ENCODE measurements around the gene MICAL2.

The MICAL2 gene

GRCh38 chr11:12147827-12148226 is 37.4 kb downstream of the MICAL2 start:
- Histone ChIP-seq H2AFZ (ENCODE audit: low read length, unreplicated experiment) (no peak overlapping the region), H3K36me3 (ENCODE audit: insufficient read depth, low read length) (no peaks in the 10 kb centered on the region), H3K4me3 (ENCODE audit: low read depth, low read length) (no peak overlapping the region), H3K79me2 (ENCODE audit: control insufficient read depth, insufficient read depth, low read length, unreplicated experiment) (peaks cover 5% of the 10 kb centered on the region), H3K27ac (ENCODE audit: low read depth, low read length) (no peak overlapping the region), H3K27me3 (ENCODE audit: insufficient read depth, low read length) (no peaks in the 10 kb centered on the region), H3K4me1 (ENCODE audit: control insufficient read depth, insufficient read depth, low read length, unreplicated experiment) (peaks cover 16% of the 10 kb centered on the region)

GRCh38 chr11:12148466-12148865 is 38.1 kb downstream of the MICAL2 start:
- H3K27ac ChIP-seq (ENCODE audit: low read depth, low read length), result no peak overlapping the region
- H3K36me3 ChIP-seq (ENCODE audit: insufficient read depth, low read length), result no peaks in the 10 kb centered on the region
- peaks cover 13% of the 10 kb centered on the region for H3K4me1 ChIP-seq (ENCODE audit: control insufficient read depth, insufficient read depth, low read length, unreplicated experiment)
- no peak overlapping the region for H3K4me3 ChIP-seq (ENCODE audit: low read depth, low read length)
- H2AFZ ChIP-seq (ENCODE audit: low read length, unreplicated experiment), result no peak overlapping the region
- H3K27me3 ChIP-seq (ENCODE audit: insufficient read depth, low read length), result no peaks in the 10 kb centered on the region
- peaks cover 5% of the 10 kb centered on the region for H3K79me2 ChIP-seq (ENCODE audit: control insufficient read depth, insufficient read depth, low read length, unreplicated experiment)

GRCh38 chr11:12148882-12149281 is 38.5 kb downstream of the MICAL2 start:
- Histone ChIP-seq H3K4me1 (ENCODE audit: control insufficient read depth, insufficient read depth, low read length, unreplicated experiment) (peaks cover 9% of the 10 kb centered on the region), H3K27me3 (ENCODE audit: insufficient read depth, low read length) (no peaks in the 10 kb centered on the region), H2AFZ (ENCODE audit: low read length, unreplicated experiment) (no peak overlapping the region), H3K4me3 (ENCODE audit: low read depth, low read length) (no peak overlapping the region), H3K79me2 (ENCODE audit: control insufficient read depth, insufficient read depth, low read length, unreplicated experiment) (peaks cover 5% of the 10 kb centered on the region), H3K36me3 (ENCODE audit: insufficient read depth, low read length) (peaks cover 4% of the 10 kb centered on the region; the same call in 1 of the 2 replicates), H3K27ac (ENCODE audit: low read depth, low read length) (no peak overlapping the region)

GRCh38 chr11:12149672-12150225 is 39.4 kb downstream of the MICAL2 start:
- Histone ChIP-seq H2AFZ (ENCODE audit: low read length, unreplicated experiment) (no peak overlapping the region), H3K36me3 (ENCODE audit: insufficient read depth, low read length) (peaks cover 4% of the 10 kb centered on the region; the same call in 1 of the 2 replicates), H3K27ac (ENCODE audit: low read depth, low read length) (no peak overlapping the region), H3K79me2 (ENCODE audit: control insufficient read depth, insufficient read depth, low read length, unreplicated experiment) (peaks cover 5% of the 10 kb centered on the region), H3K27me3 (ENCODE audit: insufficient read depth, low read length) (no peaks in the 10 kb centered on the region), H3K4me1 (ENCODE audit: control insufficient read depth, insufficient read depth, low read length, unreplicated experiment) (peaks cover under 1% of the 10 kb centered on the region), H3K4me3 (ENCODE audit: low read depth, low read length) (no peak overlapping the region)

- H3K36me3 ChIP-seq (ENCODE audit: insufficient read depth, low read length), result peaks cover 4% of the 10 kb centered on the region; the same call in 1 of the 2 replicates
- H3K27ac ChIP-seq (ENCODE audit: low read depth, low read length), result no peak overlapping the region
- peaks cover 5% of the 10 kb centered on the region for H3K79me2 ChIP-seq (ENCODE audit: control insufficient read depth, insufficient read depth, low read length, unreplicated experiment)
- H3K4me1 ChIP-seq (ENCODE audit: control insufficient read depth, insufficient read depth, low read length, unreplicated experiment), result no peaks in the 10 kb centered on the region
- no peaks in the 10 kb centered on the region for H3K27me3 ChIP-seq (ENCODE audit: insufficient read depth, low read length)
- H3K4me3 ChIP-seq (ENCODE audit: low read depth, low read length), result no peak overlapping the region
- no peak overlapping the region for H2AFZ ChIP-seq (ENCODE audit: low read length, unreplicated experiment)
Measured at GRCh38 chr11:12150831-12151382, 40.5 kb downstream of the MICAL2 start.

- H3K4me3 ChIP-seq (ENCODE audit: low read depth, low read length), result no peak overlapping the region
- no peak overlapping the region for H3K27ac ChIP-seq (ENCODE audit: low read depth, low read length)
- peaks cover 5% of the 10 kb centered on the region for H3K79me2 ChIP-seq (ENCODE audit: control insufficient read depth, insufficient read depth, low read length, unreplicated experiment)
- no peak overlapping the region for H2AFZ ChIP-seq (ENCODE audit: low read length, unreplicated experiment)
- H3K27me3 ChIP-seq (ENCODE audit: insufficient read depth, low read length), result no peaks in the 10 kb centered on the region
- peaks cover 4% of the 10 kb centered on the region; the same call in 1 of the 2 replicates for H3K36me3 ChIP-seq (ENCODE audit: insufficient read depth, low read length)
- H3K4me1 ChIP-seq (ENCODE audit: control insufficient read depth, insufficient read depth, low read length, unreplicated experiment), result peaks cover 10% of the 10 kb centered on the region
Measured at GRCh38 chr11:12152321-12152720, 41.9 kb downstream of the MICAL2 start.

GRCh38 chr11:12154871-12155668 is 44.7 kb downstream of the MICAL2 start:
- Histone ChIP-seq H3K79me2 (ENCODE audit: control insufficient read depth, insufficient read depth, low read length, unreplicated experiment) (peaks cover 5% of the 10 kb centered on the region), H3K4me3 (ENCODE audit: low read depth, low read length) (no peak overlapping the region), H3K36me3 (ENCODE audit: insufficient read depth, low read length) (peaks cover 4% of the 10 kb centered on the region; the same call in 1 of the 2 replicates), H3K4me1 (ENCODE audit: control insufficient read depth, insufficient read depth, low read length, unreplicated experiment) (peaks cover 31% of the 10 kb centered on the region), H3K27me3 (ENCODE audit: insufficient read depth, low read length) (no peaks in the 10 kb centered on the region), H3K27ac (ENCODE audit: low read depth, low read length) (no peak overlapping the region), H2AFZ (ENCODE audit: low read length, unreplicated experiment) (no peak overlapping the region)

GRCh38 chr11:12155696-12156095 is 45.3 kb downstream of the MICAL2 start:
- H3K4me1 ChIP-seq (ENCODE audit: control insufficient read depth, insufficient read depth, low read length, unreplicated experiment), result peaks cover 33% of the 10 kb centered on the region
- no peak overlapping the region for H3K27ac ChIP-seq (ENCODE audit: low read depth, low read length)
- H3K79me2 ChIP-seq (ENCODE audit: control insufficient read depth, insufficient read depth, low read length, unreplicated experiment), result peaks cover 5% of the 10 kb centered on the region

GRCh38 chr11:12156301-12157140 is 46.1 kb downstream of the MICAL2 start:
- H3K4me3 ChIP-seq (ENCODE audit: low read depth, low read length), result no peak overlapping the region
- H3K36me3 ChIP-seq (ENCODE audit: insufficient read depth, low read length), result peaks cover 4% of the 10 kb centered on the region; the same call in 1 of the 2 replicates
- no peaks in the 10 kb centered on the region for H3K79me2 ChIP-seq (ENCODE audit: control insufficient read depth, insufficient read depth, low read length, unreplicated experiment)
- no peaks in the 10 kb centered on the region for H3K27me3 ChIP-seq (ENCODE audit: insufficient read depth, low read length)
- H3K4me1 ChIP-seq (ENCODE audit: control insufficient read depth, insufficient read depth, low read length, unreplicated experiment), result peaks cover 33% of the 10 kb centered on the region
- no peak overlapping the region for H2AFZ ChIP-seq (ENCODE audit: low read length, unreplicated experiment)
- peak overlapping the region; percentile 54 for H3K27ac ChIP-seq (ENCODE audit: low read depth, low read length)

More at GRCh38 chr11:12155696-12156095, 45.3 kb downstream of the MICAL2 start:
- H3K4me3 ChIP-seq (ENCODE audit: low read depth, low read length), result no peak overlapping the region
- no peak overlapping the region for H2AFZ ChIP-seq (ENCODE audit: low read length, unreplicated experiment)
- no peaks in the 10 kb centered on the region for H3K27me3 ChIP-seq (ENCODE audit: insufficient read depth, low read length)
- peaks cover 4% of the 10 kb centered on the region; the same call in 1 of the 2 replicates for H3K36me3 ChIP-seq (ENCODE audit: insufficient read depth, low read length)

GRCh38 chr11:12157241-12157661 is 46.9 kb downstream of the MICAL2 start:
- no peak overlapping the region for H3K4me3 ChIP-seq (ENCODE audit: low read depth, low read length)
- H3K27me3 ChIP-seq (ENCODE audit: insufficient read depth, low read length), result no peaks in the 10 kb centered on the region
- peaks cover 4% of the 10 kb centered on the region; the same call in 1 of the 2 replicates for H3K36me3 ChIP-seq (ENCODE audit: insufficient read depth, low read length)
- no peaks in the 10 kb centered on the region for H3K79me2 ChIP-seq (ENCODE audit: control insufficient read depth, insufficient read depth, low read length, unreplicated experiment)
- peaks cover 33% of the 10 kb centered on the region for H3K4me1 ChIP-seq (ENCODE audit: control insufficient read depth, insufficient read depth, low read length, unreplicated experiment)
- peak overlapping the region; percentile 54 for H3K27ac ChIP-seq (ENCODE audit: low read depth, low read length)
- H2AFZ ChIP-seq (ENCODE audit: low read length, unreplicated experiment), result no peak overlapping the region
